Activated CD8-positive, alpha-beta memory T cell treated with anti-CD3 and anti-CD28 coated beads for 1 hour (primary cell): ENCODE results near the gene ERVFRD-1.
A peak's percentile ranks its signal among the peaks of the same experiment; 100 is the strongest.
"Not testable (repeated sequence)": the region's sequence is repeated elsewhere in the genome, so short reads cannot be mapped to it uniquely, and the experiment has no call there.

Experiments
- DNase-seq, 2 donors: peaks; one replicate each; pipeline ENCODE4 v3.0.0-alpha.2; 2020; ENCODE audit warnings: low read depth in 1 of 2; ENCODE audit errors: extremely low read depth in 1 of 2

The ERVFRD-1 gene

DNA sequence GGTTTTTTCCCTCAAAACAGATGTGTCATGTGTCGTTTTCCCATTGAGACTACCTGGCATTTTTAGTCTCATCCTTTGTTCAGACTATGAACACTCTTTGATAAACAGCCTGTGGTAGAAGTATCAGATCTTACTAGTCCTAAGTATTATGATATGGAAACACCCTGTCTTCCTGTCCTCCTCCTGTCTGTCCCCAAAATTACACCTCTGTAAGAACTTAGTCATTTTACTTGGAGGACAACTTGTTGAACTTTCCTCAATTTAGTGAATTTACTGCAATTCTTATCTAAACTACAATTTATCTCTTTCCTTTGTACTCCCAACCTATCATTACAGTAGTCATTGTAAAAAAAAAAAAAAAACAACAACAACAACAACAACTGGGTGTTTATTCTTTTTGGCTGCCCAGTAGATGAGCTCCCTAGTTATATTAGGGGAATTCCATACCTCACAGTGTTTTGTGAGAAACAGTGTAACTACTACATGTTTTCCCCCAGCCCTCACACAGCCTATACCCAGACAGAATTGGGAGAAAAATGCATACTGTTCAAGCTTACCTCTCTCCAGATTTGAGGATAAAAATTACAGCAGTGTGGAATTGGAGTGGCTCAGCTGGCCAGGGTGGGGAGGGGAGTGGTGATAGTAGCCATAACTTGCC, 18.5 kb upstream of the ERVFRD-1 start:
- DNase-seq, result no peak

DNA sequence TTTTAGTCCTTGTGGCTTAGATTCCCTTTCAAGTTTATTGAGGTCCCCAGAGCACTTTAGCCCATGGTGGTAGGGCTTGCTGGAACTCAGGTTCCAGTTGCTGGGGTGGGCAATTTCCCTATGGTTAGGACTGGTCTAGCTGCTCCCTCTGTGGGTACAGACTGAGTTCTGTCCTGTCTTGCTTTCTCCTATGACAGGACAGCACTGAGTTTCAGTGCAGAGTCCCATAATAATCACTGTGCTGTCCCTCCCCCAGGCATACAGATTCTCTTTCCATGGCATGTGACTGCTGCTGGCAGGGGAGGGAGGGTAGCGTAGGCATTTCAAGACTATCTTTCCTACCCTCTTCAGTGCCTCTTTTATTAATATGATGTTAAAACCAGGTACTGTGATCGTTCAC, 17.1 kb upstream of the ERVFRD-1 start:
- DNase-seq, result no peak

DNA sequence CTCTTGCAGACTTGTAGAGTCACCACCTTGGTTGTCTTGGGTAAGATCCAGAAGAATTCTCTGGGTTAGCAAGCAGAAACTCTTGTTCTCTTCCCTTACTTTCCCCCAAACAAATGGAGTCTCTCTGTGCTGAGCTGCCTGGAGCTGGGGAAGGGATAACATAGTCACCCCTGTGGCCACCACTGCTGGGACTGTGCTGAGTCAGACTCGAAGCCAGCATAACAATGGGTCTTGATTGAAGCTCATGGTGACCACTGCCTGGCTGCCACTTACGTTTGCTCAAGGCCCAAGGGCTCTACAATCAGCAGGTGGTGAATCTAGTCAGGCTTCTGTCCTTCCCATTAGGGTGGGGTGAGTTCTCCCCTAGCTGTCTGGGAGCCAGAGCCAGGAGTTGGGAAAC, 15.4 kb upstream of the ERVFRD-1 start:
- no peak for DNase-seq

DNA sequence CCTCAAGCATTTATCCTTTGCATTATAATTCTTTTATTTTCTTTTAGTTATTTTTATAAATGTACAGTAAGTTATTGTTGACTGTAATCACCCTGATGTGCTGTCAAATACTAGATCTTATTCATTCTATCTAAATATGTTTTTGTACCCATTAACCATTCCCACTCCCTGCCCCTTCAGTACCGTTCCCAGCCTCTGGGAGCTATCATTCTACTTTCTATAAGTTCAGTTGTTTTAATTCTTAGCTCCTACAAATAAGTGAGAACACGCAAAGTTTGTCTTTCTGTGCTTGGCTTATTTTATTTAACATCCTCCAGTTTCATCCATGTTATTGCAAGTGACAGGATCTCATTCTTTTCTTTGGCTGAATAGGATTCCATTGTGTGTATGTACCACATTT, 12.5 kb upstream of the ERVFRD-1 start:
- no peak for DNase-seq

DNA sequence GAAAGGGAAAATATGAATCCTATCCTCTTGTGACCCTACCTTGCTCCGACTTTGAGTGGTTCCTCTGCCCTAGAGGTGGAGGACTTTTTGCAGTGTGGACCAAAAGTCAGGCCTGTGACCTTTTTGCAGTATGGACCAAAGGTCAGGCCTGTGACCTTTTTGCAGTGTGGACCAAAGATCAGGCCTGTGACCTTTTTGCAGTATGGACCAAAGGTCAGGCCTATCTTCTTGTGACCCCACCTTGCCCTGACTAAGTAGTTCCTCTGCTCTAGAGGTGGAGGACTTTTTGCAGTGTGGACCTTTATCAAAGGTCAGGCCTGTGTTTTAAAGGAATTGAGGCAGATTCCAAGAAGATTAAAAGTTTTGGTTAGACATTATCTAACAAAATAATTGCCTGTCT, 10.9 kb upstream of the ERVFRD-1 start:
- DNase-seq, result no peak

DNA sequence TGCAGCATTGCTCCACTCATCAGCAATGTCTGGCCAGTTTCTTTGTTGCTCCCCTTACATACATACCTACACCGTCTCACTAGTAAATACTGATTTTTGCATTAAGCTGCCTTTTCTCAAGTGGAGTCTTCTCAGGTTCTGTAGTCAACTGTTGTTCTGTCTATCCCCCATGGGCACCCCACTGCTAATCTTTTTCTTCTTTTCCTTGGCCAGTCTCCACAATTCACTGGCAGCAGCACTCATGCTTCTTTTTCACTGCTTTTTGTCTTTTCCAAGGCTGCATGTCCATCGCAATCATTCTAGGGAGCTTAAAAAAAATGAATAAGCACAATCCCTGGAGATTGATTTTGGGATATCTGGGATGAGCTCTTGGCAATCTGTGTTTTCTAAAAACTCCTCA, 10.3 kb upstream of the ERVFRD-1 start:
- DNase-seq, result no peak

DNA sequence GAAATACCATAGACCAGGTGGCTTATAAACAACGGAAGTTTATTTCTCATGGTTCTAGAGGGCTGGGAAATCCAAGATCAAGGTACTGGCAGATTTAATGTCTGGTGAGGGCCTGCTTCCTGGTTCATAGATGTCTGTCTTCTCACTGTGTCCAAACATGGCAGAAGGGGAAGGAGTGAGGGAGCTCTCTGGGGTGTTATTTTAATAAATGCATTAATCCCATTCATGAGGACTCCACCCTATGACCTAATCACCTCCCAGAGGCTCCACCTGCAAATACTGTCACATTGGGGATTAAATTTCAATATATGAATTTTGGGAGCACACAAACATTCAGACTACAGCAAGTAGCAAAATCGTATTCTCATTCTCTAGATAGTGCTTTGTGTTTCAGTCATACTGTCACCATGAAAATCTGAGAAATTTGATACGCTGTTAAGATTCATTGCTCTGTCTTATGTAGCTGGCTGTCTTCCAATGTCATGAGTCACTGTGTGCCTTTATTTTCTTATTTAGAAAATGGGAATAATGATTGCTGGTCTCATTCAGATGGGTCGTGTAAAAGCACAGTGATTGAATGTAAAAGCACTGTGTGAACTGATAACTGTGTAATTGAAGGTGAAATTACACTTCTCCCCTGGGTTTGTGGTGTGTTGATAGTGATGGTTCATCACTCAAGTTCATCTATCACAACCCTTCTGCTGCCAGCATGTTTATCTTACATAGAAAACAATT, 8.9 kb upstream of the ERVFRD-1 start:
- DNase-seq, result no peak

DNA sequence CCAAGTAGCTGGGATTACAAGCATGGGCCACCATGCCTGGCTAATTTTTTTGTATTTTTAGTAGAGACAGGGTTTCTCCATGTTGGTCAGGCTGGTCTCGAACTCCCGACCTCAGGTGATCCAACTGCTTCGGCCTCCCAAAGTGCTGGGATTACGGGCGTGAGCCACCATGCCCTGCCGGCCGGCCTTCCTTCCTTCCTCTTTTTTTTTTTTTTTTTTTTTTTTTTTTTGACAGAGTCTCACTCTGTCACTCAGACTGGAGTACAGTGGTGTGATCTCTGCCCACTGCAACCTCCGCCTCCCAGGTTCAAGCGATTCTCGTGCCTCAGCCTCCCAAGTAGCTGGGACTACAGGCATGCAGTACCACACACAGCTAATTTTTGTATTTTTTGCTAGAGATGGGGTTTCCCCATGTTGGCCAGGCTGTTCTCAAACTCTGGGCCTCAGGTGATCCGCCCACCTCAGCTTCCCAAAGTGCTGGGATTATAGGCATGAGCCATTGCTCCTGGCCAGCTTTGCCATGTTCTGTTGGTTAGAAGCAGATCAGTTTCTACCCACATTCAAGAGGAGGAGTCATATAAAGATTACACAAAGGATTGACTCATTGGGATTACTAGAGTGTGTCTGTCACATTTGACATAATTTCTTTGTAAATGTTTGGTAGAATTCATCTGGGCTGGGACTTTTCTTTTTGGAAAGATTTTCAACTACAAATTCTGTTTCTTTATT, 4.4 kb upstream of the ERVFRD-1 start:
- DNase-seq, result not testable (repeated sequence)

DNA sequence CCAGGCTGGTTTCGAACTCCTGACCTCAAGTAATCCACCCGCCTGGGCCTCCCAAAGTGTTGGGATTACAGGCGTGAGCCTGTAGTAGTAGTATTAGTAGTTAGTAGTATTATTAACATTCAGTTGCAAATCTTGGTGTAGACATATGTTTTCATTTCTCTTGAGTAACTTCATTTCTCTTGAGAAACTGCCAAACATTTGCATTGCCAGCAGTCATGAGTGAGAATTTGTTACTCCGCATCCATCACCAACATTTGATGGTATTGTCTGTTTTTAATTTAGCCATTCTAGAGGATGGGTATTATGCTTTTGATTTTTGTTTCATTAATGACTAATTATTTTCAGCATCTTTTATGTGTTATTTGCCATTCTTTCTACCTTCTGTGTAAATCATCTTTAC, 1.5 kb upstream of the ERVFRD-1 start:
- DNase-seq, result no peak

DNA sequence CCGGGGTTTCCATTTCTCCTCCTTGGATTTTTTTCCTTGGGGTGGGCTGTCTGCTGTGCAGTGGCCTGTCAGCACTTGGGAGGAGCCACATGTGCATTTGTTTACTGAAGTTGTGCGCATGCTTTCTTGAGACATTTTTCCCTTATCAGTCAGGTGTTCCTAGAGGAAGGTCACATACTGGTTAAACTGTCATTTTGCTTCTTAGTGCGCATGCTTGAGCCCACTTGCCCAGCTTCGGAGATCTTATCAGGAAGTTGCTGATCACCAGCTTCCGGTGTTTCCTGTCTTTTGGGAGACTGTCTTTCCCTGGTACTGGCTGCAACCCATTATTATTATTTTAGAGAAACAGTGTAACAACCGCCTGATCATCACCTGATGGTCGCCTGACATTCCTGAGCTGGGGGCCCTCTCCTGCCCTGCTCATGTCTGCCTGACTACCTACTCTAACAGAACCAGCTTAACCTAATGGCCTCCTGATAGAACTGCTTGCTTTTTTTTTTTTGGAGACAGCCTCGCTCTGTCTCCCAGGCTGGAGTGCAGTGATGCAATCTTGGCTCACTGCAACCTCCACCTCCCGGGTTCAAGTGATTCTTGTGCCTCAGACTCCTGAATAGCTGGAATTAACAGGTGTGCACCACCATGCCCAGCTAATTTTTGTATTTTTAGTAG, 378 bp upstream of the ERVFRD-1 start:
- DNase-seq, result no peak

DNA sequence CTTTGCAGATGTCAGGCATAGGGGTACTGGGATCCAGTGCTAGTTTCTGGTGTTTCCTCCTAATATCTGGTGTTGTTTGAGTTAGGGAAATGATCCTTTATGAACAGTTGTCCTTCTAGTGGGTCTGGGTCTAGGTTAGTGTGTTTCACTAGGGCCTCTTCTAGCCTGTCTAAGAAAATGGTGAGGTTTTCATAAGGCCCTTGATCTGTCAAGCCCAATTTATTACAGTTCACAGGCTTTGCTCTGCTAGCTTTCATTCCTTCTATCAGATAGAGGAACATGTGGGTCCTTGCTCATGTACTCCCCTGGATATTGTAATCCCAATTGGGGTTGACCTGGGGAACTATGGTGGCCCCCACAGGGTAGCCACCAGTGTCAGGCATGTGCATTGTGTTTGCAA, 2.8 kb downstream of the ERVFRD-1 start:
- no peak for DNase-seq

DNA sequence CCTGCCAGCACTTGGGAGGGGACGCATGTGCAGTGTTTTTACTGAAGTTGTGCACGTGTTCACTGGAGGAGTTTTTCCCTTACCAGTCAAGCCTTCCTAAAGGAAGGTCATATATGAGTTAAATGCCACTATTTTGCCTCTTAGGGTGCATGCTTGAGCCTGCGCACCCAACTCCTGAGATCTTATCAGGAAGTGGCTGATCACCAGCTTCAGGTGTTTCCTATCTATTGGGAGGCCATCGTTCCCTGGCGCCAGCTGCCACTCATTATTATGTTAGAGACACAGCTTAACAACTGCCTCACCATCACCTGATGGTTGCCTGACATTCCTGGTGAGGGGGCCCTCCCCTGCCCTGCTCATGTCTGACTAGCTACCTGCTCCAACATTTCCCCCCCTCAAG, 8.5 kb downstream of the ERVFRD-1 start:
- no peak for DNase-seq

DNA sequence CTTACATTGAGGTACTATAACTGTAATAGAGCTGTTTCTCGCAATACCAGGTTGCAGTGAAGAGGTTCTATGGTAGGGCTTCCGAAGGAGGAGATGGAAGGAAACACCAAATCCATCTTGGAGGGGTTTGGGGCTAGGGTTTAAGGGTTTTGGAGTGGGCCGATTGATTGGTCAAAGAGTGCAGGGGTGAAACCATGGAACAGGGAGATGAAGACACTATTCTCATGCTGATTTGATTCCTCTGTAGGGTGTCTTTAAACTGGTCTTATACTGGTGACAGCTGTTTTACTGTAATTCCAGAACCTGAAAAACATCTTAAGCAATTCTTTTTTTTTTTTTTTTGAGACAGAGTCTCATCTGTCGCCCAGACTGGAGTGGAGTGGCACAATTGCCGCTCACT, 10.1 kb downstream of the ERVFRD-1 start:
- no peak for DNase-seq

DNA sequence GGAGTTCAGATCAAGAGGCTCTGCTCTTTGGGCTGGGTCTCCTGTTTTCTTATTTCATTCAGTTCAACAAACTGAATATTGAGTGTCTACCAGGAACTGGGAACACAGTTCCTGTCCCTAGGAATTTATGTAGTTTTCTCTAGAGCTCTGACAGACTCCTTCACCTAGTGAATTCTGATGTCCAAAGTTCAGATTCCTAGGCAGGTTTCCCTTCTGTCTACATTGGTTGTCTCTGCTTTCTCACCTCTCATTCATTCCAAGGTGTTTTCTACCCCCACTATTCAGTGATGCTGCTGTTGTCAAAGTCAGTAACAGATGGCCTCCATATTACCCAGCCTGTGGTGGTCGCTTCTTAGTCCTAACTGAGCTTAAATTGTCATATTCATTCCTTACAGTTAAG, 13.5 kb downstream of the ERVFRD-1 start:
- DNase-seq, result no peak

DNA sequence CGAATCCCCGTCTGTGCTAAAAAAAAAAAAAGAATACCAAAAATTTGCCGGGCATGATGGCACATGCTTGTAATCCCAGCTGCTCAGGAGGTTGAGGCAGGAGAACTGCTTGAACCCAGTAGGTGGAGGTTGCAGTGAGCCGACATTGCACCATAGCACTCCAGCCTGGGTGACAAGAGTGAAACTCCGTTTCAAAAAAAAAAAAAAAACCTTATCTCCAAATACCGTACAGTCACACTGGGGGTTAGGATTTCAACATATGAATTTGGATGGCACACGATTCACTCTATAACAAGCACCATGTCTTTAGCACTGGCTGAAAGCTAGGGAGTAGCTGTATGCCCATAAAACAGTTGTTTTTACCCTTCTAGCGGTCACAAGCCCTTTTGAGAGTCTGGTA, 14.0 kb downstream of the ERVFRD-1 start:
- no peak for DNase-seq

DNA sequence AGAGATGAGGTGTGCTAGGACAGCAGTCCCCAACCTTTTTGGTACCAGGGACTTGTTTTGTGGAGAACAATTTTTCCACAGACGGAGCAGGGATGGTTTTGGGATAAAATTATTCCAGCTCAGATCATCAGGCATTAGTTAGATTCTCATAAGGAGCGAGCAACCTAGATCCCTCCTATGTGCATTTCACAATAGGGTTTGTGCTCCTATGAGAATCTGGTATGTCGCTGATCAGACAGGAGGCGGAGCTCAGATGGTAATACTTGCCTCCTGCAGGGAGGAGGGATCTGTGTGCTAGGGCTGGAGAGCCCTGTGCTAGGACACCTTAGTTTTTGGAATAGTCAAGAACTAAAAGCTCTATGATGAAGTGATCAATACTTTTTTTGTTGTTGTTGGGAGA, 15.4 kb downstream of the ERVFRD-1 start:
- DNase-seq, result no peak

DNA sequence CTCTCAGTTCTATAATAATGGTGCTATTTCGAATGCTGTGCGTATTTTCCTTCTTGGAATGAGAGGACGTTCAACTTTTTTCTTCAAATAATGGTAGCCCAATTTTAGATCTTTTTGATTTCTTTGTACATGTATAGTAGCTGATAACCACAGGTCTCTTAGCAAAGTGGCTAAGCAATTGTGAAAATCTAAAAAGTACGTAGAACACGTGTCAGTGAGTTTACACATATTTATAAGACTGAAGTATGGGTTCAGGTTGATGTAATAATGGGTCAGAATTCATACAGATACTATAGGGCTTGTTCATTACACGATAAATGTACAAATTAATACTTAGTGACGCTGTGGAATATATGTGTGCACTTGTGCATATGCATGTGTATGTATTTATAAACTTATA, 16.6 kb downstream of the ERVFRD-1 start:
- DNase-seq, result no peak

DNA sequence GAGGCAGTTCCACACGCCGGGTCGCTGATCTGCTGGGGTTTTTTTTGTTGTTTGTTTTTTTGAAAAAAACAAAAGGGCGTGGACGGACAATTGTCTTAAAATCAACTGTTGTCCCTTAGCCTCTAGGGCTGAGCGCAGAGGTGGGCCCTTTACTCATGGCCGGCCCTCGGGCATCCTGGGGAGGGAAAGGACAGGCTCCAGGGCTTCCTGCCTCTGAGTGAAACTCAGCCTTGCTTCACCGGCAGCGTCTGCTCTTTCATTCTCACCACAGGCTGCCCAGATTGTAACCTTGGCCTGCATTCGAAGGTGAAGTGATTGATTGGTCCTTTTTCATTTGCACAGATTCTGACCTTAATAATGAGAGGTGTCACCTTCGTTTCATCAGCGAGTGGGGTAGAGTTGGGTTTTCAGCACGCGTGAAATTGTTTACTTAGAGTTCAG, 17.1 kb downstream of the ERVFRD-1 start:
- peak in 1 of 2 donors; percentile 8 for DNase-seq

DNA sequence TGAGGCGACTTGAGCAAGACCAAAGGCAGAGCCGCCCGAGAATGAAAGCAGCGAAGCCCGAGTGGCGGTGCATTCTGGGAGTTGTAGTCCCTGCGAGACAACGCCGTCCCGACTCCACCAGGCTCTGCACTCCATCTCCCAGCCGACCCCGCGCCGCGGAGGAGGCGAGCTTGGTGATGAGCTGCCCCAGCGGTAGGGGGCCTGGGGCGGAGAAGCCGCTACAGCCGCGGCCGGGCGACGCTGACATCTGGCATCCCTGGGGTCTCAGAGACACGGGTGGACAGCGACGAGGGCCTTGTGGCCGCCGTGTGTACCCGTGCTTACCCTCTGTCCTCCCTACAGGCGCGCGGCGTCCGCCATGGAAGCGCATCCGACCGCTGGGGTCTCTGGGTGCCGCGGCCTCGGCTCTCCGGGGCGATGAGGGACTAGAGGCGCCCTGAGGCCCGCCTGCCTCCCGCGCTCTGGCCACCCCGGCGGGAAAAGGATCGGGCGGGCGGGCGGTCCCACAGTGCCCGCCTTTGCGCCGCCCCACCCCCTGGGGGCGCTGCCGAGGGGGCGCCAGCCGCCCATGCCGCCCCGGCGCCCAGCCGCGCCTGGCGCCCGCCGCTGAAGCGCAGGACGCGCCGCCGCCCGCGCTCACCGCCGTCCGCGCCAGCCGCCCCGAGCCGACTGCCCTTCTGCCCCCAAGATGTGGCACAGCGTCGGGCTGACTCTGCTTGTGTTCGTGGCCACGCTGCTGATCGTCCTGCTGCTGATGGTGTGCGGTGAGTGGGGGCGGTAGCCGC, 17.7 kb downstream of the ERVFRD-1 start, which contains the start of gene SMIM13:
TSS of gene SMIM13 (plus strand) at position 209 of the 785 bp plus-strand sequence. CDS start at position 689, 480 bp downstream.
- DNase-seq, result peak; percentile 85 to 95

DNA sequence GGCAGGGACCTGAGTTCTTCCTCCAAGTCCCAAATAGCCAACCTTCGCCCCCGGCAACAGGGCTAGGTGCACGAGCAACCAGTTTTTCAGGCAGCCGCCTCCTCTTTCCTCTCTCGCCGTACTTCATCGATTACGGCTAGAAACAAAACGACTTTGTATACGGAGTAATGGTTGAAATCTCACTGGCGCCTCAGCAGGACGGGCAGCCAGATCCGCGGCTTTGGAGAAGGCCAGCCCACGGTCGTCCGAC, 18.2 kb downstream of the ERVFRD-1 start:
- no peak for DNase-seq
